Stromal cell of bone marrow (primary cell): Measurements from ENCODE around the gene DMXL1.

Experiments used
- DNase-seq: peaks from one replicate; pipeline ENCODE4 v3.0.0-alpha.2; 2012; ENCODE audit warnings: low read depth

The DMXL1 gene

GRCh38 chr5:119270960-119271757 lies 200.3 kb downstream of the DMXL1 start:
- DNase-seq = no peak

GRCh38 chr5:119271758-119272730 lies 201.2 kb downstream of the DMXL1 start:
- no peak for DNase-seq

- DNase-seq = no peak
Observed at GRCh38 chr5:119273391-119273839, 202.5 kb downstream of the DMXL1 start.

GRCh38 chr5:119274030-119274766 lies 203.3 kb downstream of the DMXL1 start:
- no peak for DNase-seq

- peak; percentile 79 for DNase-seq
Observed at GRCh38 chr5:119274767-119275130, 203.9 kb downstream of the DMXL1 start.

- DNase-seq = no peak
Observed at GRCh38 chr5:119275146-119275545, 204.3 kb downstream of the DMXL1 start.

GRCh38 chr5:119275601-119276173 lies 204.8 kb downstream of the DMXL1 start:
- DNase-seq = no peak

- DNase-seq = no peak
Observed at GRCh38 chr5:119276978-119277377, 206.1 kb downstream of the DMXL1 start.

- no peak for DNase-seq
Observed at GRCh38 chr5:119279093-119279492, 208.2 kb downstream of the DMXL1 start.

GRCh38 chr5:119280380-119280779 lies 209.5 kb downstream of the DMXL1 start:
- no peak for DNase-seq

GRCh38 chr5:119282628-119283027 lies 211.7 kb downstream of the DMXL1 start:
- DNase-seq = no peak

- DNase-seq = no peak
Observed at GRCh38 chr5:119284031-119284430, 213.1 kb downstream of the DMXL1 start.

GRCh38 chr5:119285070-119285916 lies 214.4 kb downstream of the DMXL1 start:
- no peak for DNase-seq

- no peak for DNase-seq
Observed at GRCh38 chr5:119286511-119287488, 215.9 kb downstream of the DMXL1 start.

GRCh38 chr5:119287547-119288111 lies 216.7 kb downstream of the DMXL1 start:
- no peak for DNase-seq

- no peak for DNase-seq
Observed at GRCh38 chr5:119288379-119289033, 217.6 kb downstream of the DMXL1 start.

GRCh38 chr5:119289438-119290044 lies 218.7 kb downstream of the DMXL1 start:
- DNase-seq = no peak

GRCh38 chr5:119290161-119290569 lies 219.3 kb downstream of the DMXL1 start:
- no peak for DNase-seq
